D721Med (cell line): Measurements from ENCODE around the gene TRMT5.

Experiments used
- DNase-seq: peaks from one replicate; pipeline ENCODE4 v3.0.0; 2011; ENCODE audit warnings: low spot score; ENCODE audit not compliant: insufficient read length
- FAIRE-seq: peaks from 2 replicates; lab custom pipeline; 2011; peaks lifted over from hg19 to GRCh38; lab: Jason Lieb, UNC
- CTCF ChIP-seq: IDR thresholded peaks from 2 replicates; pipeline ENCODE4 v1.5.1; 2012; ENCODE audit warnings: mild to moderate bottlenecking, control low read depth; ENCODE audit not compliant: insufficient read depth; ENCODE audit errors: missing control alignments

Gene TRMT5

DNA sequence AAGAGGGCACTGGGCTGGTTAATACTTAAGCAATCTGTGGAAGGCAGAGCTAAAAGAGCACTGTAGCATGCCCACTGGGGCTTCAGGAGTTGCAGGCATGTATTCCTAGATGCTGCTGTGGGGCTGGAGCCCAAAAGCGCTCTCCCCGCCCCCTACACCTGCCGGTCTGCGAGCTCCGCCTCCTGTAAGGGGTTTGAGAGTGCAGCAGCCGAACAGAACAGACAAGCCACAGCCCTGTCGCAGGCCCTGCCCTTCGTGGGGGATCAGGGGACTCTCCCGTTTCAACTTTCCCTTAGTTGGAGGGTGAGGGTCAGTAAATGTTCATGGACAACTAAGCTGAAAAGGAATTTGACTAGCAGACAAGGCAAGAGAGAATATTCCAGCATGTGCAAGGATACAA, 17.7 kb upstream of the TRMT5 start:
- DNase-seq (no peak), FAIRE-seq (no peak)
- no peak for TF ChIP-seq CTCF

GRCh38 chr14:60989599-60989998, 8.7 kb upstream of the TRMT5 start:
- FAIRE-seq: no peak
- no peak for TF ChIP-seq CTCF
- no peak for DNase-seq

GRCh38 chr14:60986500-60986899, 5.6 kb upstream of the TRMT5 start:
- FAIRE-seq: no peak
- no peak for TF ChIP-seq CTCF
- no peak for DNase-seq

DNA sequence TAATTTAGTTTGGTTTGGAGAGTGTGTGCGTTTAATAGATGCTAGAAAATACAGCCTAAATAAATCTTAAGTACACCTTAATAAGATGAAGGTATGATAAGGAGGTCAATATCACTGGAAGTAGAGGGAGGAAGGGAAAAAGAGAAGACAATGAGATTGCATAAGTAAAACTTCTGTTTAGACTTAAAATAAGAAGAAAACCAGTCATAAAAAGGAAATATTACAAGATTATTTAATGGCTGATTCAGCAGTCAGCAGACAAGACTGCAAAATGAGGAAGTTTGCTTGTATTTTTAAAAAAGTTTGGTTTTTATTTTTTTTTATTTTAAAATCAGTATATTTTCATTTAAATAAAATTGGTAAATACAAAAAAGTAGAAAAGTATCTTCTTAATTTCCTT, 3.3 kb upstream of the TRMT5 start:
- DNase-seq: no peak
- no peak for TF ChIP-seq CTCF
- no peak for FAIRE-seq

DNA sequence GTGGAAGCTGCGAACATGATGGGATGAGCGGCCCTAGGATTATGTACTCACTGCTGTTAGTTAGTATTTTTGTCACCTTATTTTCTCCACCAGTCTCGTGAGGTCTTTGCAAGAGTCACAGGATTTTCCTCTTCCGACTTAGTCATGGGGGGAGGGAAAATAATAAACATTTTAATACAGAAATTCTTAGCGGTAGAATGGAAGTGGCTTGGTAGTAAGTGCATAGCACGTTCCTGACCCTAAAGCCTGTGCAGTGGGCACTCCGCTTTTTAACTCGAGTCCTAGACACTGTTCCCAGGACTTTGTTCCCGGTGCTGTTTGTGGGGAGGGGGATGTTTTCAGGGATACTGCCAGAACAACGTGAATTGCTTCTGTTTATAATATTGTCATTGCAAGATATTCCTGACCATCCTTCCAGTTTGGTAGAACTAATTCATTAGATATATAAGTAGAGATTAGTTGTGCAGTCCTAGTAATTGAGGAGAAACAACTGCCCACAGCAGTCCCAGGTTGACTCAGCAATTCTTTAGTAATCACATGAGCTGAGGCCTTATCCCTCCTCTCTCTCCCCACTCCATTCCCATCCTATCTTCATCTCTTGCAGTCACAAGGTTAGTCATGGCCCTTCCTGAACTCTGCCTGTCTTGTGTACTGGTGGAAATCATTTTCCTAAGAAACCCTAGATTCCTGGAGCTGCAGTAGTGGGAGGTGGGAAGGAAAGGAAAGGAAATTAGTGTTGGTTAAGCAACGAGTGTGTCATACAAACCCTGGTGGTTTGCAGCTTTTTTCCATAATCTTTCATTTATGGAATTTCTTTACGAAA, 965 bp upstream of the TRMT5 start:
- FAIRE-seq: no peak
- no peak for TF ChIP-seq CTCF
- no peak for DNase-seq

GRCh38 chr14:60977847-60978246, 3.0 kb downstream of the TRMT5 start:
- TF ChIP-seq CTCF: no peak
- no peak for FAIRE-seq
- no peak for DNase-seq

DNA sequence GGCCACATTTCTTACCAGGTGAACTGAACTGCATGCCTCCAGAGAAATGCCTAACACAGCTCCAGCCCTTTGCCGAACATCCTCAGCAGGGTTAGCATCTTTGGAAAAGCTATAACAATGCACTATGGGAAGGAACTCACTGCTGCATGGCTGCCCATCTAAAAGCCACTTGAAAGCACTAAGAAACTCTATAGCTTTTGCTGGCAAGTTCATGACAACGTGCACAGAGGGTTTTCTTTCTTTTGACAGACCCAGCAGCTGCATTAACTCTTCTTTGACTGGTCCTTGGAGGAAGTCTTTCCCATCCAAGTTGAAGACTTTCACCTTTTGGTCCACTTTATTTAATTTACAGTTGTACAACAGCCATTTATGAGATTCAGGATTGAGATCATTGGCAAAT, 5.3 kb downstream of the TRMT5 start:
- FAIRE-seq (no peak), DNase-seq (no peak)
- no peak for TF ChIP-seq CTCF
